ENCODE results near the gene CBLN2. TPM values are rescaled to one million over a fixed set of nuclear protein-coding genes. Genes with fewer than 3 reads are reported as not detected.

Gene CBLN2
- total RNA-seq, 2 donors from 2014 or later, result 0.96 to 1.1 TPM

DNA sequence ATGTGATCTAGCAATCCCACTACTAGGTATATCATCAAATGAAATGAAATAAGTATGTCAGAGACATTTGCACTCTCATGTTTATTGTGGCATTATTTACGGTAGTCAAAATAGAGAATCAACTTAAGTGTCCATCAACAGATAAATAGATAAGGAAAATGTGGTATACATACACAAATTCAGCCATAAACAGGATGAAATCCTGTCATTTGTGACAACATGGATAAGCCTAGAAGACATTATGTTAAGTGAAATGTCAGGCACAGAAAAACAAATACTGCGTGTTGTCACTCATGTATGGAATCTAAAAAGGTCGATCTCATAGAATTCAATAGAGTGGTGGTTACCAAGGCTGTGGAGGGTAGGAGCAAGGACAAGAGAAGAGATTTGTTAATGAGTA is 22.1 kb upstream of the CBLN2 start:
- H3K9ac ChIP-seq (ENCODE audit: low read depth in 2 of 2, low read length in 2 of 2), result no peak overlapping the region
- intact Hi-C loops (cut with DNase I), result no loop called here
- no peaks in the 10 kb centered on the region for H3K36me3 ChIP-seq
- H3K4me1 ChIP-seq, result no peaks in the 10 kb centered on the region
- H3K27me3 ChIP-seq, result no peaks in the 10 kb centered on the region
- no peak overlapping the region for H3K27ac ChIP-seq
- TF ChIP-seq CTCF (IDR thresholded peaks at IDR 0.05), result no peak
- DNase-seq, result no peak
- H3K4me3 ChIP-seq, result no peak overlapping the region
- no peaks in the 10 kb centered on the region for H3K9me3 ChIP-seq

- Histone ChIP-seq H3K9ac (ENCODE audit: low read depth in 2 of 2, low read length in 2 of 2) (no peak overlapping the region), H3K9me3 (no peaks in the 10 kb centered on the region)
These were observed 11.8 kb upstream of the CBLN2 start for GRCh38 chr18:72555968-72556367.

GRCh38 chr18:72555101-72555500 is 11.0 kb upstream of the CBLN2 start:
- no peaks in the 10 kb centered on the region for H3K4me1 ChIP-seq
- H3K36me3 ChIP-seq, result no peaks in the 10 kb centered on the region
- no peak for DNase-seq
- H3K27ac ChIP-seq, result no peak overlapping the region
- no peak overlapping the region for H3K9ac ChIP-seq (ENCODE audit: low read depth in 2 of 2, low read length in 2 of 2)
- intact Hi-C loops (cut with DNase I), result no loop called here
- TF ChIP-seq CTCF (IDR thresholded peaks at IDR 0.05), result no peak
- H3K27me3 ChIP-seq, result no peaks in the 10 kb centered on the region
- H3K9me3 ChIP-seq, result no peaks in the 10 kb centered on the region
- H3K4me3 ChIP-seq, result no peak overlapping the region

More at GRCh38 chr18:72555968-72556367, 11.8 kb upstream of the CBLN2 start:
- Histone ChIP-seq H3K4me3 (no peak overlapping the region), H3K4me1 (no peaks in the 10 kb centered on the region), H3K36me3 (no peaks in the 10 kb centered on the region), H3K27ac (no peak overlapping the region), H3K27me3 (no peaks in the 10 kb centered on the region)
- DNase-seq, result no peak
- no peak for TF ChIP-seq CTCF (IDR thresholded peaks at IDR 0.05)
- intact Hi-C loops (cut with DNase I), result no loop called here

- H3K27me3 ChIP-seq, result peaks cover 21% of the 10 kb centered on the region
- H3K9me3 ChIP-seq, result no peaks in the 10 kb centered on the region
- no peaks in the 10 kb centered on the region for H3K4me1 ChIP-seq
- intact Hi-C loops (cut with DNase I), result loop anchor here (5.0 kb wide), 1 partner anchor 1601 kb away; no protein-coding TSS in a partner anchor
- no peak for TF ChIP-seq CTCF (IDR thresholded peaks at IDR 0.05)
- DNase-seq, result no peak
- H3K27ac ChIP-seq, result no peak overlapping the region
- no peak overlapping the region for H3K4me3 ChIP-seq
- no peak overlapping the region for H3K9ac ChIP-seq (ENCODE audit: low read depth in 2 of 2, low read length in 2 of 2)
- no peaks in the 10 kb centered on the region for H3K36me3 ChIP-seq
These were observed 636 bp downstream of the CBLN2 start for GRCh38 chr18:72543357-72544055.

DNA sequence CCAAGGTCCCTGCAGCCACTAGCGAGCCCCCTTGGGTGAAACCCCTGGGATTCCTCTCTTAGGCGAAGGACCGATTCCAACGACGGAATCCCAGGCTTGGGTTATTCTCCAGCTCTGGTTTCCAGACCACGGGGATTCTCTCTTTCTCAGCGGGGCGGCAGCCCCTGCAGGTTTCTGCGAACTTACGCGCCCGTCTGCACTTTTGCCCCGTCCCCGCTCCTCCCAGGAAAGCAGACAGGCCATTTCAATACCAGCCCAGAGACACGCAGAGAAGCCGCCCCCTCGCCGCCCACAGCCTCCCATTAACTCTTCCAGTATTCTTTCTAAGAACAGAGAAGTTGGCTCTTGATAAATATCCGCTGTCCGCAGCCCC is 1.2 kb downstream of the CBLN2 start:
- H3K4me3 ChIP-seq, result no peak overlapping the region
- no peaks in the 10 kb centered on the region for H3K4me1 ChIP-seq
- H3K27ac ChIP-seq, result no peak overlapping the region
- no peak for DNase-seq
- intact Hi-C loops (cut with DNase I), result loop anchor here (5.0 kb wide), 1 partner anchor 1601 kb away; no protein-coding TSS in a partner anchor
- no peaks in the 10 kb centered on the region for H3K9me3 ChIP-seq
- peaks cover 21% of the 10 kb centered on the region for H3K27me3 ChIP-seq
- no peak for TF ChIP-seq CTCF (IDR thresholded peaks at IDR 0.05)
- no peak overlapping the region for H3K9ac ChIP-seq (ENCODE audit: low read depth in 2 of 2, low read length in 2 of 2)
- H3K36me3 ChIP-seq, result no peaks in the 10 kb centered on the region

Measured in colonic mucosa (tissue), 4 donors.